ENCODE data around the gene SLC24A4.

SLC24A4 gene

DNA sequence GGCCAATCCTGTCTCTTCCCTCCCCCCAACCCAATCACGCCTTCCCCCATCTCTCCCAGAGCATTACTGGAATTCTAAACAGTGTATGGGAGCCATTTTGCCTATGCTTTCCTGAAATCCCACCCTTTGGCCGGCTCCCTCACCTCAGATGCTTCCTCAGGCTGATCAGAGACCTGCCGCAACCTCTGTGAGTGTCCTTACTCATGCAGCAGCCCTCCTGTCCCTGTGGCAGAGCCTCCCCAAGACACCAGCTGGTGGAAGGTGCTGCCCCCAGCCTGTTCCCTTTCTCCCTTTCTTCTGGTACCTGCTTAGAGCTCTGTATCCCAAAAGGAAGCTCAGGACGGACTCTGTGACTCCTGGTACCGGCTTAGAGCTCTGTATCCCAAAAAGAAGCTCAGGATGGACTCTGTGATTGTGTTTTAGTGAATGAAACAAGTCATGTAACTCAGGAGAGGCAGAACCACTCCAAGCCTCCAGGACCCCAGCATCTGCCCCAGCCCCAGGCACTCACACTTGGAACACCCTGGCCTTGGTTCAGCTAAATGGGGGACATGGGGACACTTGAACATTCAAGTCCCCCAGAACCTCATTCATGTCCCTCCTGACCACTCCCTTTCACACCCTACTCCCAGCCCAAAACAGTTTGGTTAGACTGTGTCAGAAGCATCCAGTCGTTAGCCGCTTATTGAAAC is 161.3 kb downstream of the SLC24A4 start:
- DNase-seq = no peak

DNA sequence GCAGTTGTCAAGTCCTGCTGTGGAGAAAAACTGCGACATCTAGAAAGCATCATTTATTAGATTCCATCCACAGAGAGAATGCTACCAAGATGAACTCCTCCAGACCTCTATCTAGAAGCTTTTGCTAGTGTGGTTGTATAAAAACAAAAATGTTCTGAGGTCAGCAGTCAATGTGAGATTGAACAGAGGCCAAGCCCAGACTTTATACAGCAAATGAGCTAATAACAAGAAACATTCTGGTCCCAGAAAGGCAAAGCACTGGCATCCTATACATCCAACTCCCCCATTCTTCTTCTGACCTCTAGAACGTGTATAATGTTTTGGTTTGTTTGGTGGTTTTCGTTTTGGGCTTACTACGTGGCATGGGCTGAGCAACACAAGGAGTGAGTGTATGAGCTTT is 163.9 kb downstream of the SLC24A4 start:
- no peak for DNase-seq

DNA sequence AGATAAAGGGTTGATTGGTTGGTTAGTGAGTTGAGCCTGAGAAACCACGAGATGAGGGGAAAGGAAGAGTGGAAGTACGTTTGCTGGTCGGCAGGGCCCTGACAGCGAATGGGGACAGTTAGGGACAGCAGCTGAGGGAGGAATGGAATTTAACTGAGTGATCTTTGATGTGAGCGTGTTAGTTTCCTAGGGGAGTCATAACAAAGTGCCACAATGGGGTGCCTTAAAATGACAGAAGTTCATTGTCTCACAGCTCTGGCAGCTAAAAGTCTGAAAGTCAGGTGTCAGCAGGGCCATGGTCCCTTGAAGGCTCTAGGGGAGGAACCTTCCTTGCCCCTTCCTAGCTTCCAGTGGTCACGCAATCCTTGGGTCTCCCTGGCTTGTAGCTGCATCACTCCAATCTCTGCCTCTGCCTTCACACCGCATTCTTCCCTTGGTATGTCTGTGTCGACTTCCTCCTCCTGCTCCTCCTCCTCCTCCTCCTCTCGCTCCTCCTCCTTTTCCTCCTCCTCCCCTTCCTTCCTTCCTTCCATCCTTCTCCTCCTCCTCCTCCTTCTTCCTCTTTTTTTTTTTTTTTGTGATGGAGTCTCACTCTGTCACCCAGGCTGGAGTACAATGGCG is 164.7 kb downstream of the SLC24A4 start:
- DNase-seq = no peak

DNA sequence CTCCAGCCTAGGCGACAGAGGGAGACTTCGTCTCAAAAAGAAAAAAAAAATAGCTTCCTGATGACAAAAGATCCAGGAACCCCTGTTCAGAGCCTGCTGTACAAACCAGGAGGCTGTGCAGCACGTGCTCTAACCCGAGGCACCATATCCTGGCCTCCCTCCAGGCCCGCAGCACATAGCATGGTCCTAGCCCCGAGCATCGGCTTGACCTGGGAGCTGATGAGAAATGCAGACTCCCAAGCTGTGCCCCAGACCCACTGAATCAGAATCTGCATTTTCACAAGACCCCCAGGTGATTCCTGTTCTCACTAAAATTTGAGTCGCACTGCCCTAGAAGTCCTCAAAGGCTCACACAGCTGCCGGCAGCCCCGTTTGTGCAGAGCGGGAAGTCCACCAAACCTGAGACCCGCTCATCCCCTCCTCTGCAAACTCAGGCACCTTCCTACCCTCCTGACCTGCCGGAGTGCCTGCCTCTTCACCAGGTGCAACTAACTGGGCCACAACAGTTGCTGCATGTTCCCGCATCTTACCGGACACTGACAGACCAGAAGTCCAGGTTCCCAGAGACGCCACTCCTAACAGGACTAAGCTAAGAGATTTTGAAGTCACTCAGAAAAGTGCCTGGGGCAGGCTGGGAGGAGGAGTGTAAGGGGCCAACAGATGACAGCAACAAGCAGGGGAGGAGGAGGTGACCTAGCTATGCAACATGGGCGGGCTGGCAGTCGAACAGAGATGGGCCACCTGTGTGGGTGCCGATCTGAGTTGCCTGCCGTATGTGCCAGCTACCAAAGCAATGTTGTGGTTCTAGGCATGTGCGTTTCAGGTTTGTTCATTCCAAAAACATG is 166.7 kb downstream of the SLC24A4 start:
- no peak for DNase-seq

DNA sequence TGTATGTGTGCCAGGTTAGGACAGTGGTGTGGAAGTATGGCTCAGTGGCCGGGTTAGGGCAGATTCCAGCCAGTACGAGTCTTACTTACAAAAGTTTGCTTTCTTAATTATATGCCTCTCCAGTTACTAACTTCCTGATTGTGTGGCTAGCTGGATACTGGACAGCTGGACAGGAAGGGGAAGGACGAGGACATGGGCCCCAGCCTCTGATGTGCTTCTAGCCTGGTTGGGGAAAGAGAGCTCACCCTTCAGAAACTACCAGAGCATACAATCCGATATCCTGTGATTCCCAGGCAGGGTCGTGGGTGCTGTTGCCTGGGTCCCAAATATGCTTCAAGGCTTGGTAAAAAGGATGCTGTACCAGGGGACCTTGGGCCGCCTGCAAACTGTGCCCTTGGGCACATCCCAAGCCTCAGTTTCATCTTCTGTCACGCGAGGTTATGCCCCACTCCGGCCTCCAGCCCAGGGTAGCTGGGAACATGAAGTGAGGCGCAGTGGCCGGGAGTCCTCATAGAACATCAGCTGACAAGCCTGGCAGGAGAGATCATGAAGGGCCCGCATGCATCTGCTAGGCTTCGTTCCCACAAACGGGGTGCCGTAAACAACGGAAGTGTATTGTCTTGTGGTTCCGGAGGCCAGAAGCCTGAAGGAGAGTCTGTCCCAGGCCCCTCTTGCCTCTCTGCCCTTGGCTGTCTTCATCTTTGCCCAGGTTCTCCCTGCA is 167.4 kb downstream of the SLC24A4 start:
- DNase-seq = no peak

DNA sequence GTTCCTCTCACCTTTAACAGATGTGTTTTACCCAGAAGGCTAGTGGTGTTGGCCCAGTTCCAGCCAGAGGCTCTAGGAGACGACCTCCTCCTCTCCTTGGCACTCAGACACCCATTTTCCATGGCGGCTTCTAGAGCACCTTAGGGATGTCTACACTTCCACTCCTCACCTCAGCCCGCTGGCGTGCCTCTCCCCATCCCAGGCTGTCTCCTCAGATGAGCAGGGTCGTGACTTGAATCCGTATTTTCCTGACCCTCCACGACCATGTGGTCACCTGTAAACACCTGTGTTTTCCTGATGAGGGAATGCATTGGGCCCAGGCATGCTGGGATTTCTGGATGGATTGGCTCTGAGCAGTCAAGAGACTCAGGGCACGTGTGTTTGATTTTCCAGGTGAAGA is 168.8 kb downstream of the SLC24A4 start:
- no peak for DNase-seq

DNA sequence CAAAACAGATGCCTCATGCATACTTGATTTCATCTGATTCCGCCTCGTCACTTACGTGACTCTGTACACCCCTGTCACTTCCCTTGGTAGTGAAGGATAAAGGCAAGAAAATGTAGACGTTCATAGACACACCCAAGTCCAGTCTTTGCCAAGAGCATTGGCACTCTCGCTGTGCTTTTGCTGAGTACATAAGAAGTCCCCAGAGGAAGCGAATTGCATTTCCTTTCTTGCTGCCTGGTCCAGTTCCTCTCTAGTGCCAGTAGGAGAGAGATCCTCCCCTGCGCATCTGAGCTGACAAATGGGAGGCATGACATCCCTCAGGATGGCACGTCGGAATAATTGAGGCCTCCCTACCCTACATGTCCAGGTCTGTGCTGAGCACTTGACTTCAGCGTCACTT is 169.3 kb downstream of the SLC24A4 start:
- DNase-seq = no peak

DNA sequence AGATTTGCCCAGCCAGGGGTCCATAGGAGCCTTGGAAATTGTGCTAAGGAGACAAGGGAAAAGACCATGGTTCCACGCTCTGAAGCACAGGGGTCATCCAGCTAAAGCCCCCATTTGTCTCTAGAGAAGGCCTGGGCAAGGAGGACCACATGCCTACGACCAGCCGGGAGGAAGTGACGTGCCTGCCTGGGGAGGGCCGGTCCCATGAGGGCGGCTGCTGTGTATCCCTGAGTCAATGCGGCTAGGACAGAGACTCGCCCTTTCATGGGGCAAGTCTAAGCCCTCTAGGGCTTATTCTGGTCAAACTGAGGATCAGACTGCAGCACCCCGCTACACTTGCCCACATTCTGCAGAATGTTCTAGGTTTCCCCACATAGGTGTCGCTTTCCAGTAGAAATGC is 170.1 kb downstream of the SLC24A4 start:
- no peak for DNase-seq

DNA sequence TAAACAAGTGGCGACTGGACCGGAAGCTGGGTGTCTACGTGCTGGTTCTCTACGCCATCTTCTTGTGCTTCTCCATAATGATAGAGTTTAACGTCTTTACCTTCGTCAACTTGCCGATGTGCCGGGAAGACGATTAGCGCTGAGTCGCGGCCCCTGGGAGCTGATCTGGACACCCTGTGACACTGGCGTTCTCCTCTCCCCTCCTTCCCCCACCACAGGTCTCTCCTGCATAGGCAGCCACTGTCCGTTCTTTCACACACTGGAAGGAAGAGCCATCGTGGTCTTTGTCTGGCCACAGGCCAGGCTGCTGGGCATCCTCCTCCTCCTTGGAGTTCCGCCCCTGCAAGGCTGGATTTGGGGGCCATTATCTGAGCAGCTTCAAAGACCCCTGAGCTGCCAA is 170.5 kb downstream of the SLC24A4 start:
- no peak for DNase-seq

DNA sequence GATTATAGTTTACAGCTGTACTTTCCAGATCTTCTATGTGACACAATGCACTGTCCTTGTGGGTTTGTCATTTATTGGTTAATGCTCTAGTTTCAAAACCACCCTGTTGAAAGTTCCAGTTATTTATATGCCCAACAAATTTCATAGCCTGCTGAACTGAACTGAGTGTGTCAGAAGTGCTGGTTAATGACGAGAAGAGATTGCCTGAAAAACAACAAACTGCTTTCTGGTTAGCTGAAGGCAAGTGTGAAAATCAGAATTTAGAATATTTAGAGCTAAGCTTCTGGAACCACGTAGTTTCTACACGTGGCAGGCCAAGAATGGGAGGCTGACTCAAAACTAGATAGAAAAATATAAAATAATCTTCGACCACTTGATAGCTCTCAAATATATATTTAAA is 171.5 kb downstream of the SLC24A4 start:
- no peak for DNase-seq

DNA sequence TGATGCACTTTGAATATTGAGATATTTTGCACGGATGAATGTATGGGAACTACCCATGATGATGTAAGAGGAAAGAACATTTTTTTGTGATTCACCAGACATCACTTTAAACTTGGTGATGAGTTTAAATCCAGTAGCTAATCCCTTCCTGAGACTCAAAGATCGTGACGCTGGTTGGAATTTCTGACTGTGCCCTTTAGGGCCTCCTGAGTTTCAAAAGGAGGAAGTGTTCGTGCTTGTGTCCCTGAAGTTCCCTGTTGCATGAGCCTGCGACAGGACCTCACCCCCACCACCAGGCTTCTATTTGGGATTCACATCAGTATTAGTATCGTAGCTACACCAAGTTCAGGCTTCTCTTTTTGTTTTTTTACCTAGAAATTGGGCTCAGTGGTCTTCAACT is 172.1 kb downstream of the SLC24A4 start:
- no peak for DNase-seq

DNA sequence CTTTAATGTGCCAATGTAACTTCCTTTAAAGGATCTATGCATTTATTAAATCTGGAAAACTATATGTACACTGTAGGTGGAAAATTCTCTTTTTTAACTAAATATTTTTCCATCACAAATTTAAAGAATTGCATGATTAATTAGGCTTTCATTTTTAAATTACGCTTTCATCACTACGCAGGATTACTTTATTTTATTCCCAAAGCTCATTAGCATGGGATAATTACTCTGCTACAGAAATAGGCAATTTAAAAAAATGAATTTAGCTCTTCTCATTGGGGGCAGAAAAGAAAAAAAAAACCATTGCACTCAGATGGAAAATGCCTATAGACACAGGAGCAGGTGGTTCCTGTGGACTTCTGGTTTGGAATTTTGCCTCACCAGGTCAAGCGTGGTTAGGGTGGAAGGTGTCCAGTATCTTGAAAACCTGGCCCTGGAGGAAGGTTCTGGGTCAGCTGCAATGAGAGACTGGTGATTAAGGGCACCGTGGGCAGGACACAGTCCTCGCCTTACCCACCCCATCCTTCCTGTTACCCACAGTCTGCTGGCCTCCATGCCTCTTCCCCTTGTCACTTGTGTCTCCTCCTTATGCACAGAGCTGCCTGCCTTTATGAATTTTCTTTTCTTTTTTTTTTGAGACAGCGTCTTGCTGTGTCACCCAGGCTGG is 173.4 kb downstream of the SLC24A4 start:
- no peak for DNase-seq

DNA sequence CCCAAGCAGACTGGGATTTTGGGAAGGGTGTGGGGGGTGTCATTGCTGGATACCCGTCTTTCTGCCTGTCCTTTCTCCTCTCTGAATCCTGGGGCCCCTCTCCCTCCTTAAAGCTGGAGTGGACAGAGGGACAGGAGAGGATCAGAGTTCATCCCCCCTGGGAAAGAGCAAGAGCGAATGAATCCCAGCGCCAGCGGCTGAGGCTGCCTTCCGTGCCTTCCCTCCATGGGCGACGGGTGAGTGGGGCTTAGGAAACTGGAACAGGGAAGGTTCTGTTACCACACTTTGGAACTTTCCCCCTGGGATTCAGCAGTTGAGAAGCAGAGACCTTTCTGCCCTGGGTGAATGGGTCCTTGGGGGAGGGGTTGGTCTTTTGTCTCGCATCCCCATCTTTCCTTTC is 174.4 kb downstream of the SLC24A4 start:
- DNase-seq = no peak

DNA sequence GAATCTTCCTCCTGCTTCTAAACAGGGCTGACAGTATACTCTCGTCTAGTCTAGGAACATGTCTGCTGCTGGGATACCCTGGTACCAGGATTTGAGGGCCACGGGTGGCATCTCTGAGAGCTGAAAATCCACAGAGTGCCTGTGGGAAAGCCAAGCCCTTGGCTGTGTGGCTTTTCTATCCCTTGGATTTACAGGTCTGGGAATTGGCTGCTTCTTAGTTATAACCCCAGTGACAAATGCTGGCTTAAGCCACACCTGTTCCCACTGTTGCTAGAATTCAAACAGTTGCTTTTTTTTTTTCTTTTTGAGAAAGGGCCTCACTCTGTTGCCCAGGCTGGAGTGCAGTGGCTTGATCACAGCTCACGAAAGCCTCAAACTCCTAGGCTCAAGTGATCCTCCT is 176.3 kb downstream of the SLC24A4 start:
- DNase-seq = no peak

DNA sequence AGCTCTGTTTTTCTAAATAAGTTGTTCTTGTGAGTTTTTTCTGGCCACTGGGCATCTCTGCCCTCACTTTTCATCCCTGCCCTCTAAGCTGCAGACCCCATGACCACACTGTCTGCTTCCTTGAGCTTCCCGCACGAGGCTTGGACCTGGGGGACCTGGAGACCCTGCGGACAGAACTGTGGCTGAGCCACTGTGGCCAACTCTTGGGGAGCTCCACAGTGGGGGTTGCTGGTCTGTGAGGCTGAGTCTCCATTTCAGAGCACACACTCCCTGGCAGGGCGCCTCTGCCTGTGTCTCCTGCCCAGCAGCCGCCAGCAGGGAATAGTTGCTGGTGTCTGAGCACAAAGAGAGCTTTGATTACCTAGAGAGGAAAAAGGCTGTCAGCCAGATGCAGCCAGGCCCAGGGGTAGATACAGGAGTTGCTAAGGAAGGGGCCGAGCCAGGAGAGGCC is 177.6 kb downstream of the SLC24A4 start:
- no peak for DNase-seq

DNA sequence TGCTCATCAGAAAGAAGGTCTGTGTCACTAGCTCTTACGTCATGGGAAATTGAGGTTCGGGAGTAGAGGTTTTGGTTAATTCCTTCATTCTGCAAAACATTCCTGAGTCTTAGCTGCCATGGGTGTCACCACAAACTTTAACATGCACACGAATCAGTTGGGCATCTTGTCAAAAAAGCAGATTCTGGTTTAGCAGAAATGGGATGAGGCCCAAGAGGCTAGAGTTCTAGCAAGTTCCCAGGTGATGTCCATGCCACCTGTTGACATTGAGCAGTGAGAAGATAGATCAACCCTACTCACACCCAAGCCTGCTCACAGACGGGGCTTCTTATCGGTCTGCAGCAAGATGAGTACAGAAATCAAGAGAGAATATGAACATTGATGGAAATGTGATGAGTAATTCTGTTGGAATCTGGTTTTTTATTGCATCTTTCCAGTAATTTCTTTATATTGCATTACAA is 179.0 kb downstream of the SLC24A4 start:
- no peak for DNase-seq

DNA sequence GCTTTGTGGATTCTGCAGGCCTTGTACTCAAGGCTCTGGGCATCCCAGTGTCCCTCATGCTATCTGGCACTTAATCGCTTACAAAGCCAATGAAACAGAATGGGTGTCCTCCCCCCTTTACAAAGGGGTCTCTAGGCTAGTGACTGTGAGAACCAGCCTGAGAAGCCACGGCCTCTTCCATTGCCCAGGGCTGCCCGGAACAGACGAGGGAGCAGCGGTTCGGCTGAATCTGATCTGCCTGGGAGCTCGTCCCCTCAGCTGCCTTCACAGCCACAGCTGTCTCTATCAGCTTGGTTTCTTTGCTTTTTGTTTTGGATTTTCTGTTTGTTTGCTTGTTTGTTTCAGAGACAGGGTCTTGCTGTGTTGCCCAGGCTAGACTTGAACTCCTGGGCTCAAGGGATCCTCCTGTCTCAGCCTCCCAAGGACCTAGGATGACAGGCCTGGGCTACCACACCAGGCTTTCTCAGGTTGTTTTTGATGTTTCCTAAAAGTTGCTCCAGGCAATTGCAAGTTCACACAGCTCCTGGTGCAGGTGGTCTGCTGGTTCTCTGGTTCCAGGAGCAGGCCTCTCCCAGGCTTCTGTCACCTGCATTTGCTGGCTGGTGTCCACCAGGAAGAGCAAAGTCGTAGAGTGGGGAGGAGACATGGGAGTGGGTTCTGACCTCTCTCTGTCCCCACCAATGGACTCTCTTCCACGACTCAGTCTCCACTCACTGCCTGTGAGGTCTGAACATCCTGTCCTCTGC is 179.7 kb downstream of the SLC24A4 start:
- DNase-seq = no peak

DNA sequence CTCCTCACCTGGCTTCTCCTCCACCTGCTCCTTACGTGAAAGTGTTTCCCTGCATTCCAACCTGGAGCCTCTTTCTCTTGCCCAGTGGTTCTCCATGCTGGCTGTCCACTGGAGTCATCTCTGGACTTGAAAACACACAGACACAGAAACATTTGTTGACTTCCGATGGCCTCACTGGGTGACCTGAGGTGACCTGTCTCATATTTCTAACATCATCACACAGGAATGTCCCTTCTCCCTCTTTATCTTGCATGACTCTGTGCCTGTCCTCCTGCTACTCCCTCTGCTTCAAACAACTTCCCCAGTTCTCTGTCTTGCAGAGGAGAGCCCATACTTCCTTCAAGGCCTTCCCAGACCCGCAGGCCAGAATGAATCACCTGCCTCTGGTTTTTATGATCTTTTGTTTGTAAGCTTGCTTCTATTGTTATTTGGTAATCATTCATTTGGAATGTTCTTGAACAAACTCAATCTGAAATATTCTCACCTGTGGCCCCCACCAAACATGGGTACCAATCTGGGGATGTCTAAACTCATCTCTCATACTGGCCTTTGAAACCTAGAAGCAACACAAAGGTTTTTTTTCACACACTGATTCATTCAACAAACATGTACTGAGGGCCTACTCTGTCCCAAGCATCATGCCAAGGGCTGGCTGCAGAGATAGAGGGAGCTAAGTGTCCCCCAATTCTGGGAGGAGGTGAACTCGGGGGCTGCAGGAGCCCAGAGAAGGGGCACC is 181.0 kb downstream of the SLC24A4 start:
- no peak for DNase-seq

DNA sequence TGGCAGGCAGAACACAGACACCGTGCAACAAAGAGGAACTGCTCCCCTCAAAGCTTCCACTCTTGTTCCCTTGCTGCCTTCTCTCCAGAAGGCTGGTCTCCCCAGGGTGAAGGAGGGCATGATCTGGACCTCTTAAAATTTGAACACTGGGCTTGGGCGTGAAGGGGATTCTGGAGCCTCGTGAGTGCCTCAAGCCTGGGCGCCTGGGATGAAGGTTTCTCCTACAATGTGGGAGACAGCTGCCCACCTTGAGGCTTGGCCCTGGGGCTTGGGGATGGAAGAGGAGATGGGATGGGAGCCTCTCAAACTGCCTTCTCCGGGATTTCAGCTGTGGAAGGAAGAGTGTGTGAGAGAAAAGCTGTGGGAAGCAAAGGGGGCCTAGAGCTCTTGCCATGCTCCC is 182.9 kb downstream of the SLC24A4 start:
- no peak for DNase-seq

DNA sequence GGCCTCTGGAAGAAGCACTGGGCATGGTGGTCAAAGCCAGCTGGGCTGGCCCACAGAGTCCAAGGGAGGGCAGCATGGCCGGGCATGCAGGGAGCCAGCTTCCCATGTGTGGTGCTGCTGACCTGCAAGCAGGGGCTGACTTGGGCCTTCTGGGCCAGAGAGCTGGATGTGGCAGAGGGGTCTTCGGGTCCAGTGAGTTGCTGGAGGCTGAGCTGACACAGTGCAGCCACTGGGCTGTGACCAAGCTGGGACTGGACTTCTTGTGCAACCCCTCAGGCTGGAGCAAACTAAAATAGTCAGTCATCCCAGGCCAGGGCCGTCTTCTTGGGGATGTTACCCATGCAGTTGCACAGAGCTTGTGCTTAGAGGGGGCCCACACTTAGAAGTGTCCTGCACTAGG is 183.3 kb downstream of the SLC24A4 start:
- no peak for DNase-seq

DNA sequence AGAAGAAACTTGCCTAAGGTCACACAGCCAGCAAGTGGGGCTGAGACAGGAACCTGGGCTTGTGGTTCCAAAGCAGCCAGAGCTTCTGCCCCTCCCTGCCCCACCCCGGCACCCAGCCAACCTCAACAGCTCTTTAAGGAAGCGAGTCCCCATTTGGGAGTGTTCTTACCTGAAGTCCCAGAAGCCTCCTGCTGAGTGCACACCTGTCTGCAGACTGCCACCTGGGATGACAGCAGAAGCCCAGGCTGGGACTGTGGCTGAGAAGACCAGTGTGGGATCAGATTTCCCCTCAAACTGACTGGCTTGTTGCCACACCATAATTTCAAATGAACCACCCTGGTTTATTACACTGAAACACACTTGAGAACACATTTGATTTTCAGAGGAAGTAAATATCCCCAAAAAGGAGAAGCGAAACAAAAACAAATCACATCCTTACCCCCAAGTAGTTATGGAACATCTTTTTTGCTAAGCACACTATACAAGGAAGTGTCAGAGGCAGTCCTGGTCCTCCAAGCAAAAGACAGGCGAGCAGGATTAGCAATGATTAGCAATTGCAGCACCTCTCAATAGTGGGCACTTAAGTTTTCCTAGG is 184.3 kb downstream of the SLC24A4 start:
- peak; percentile 57 for DNase-seq

Measured in hematopoietic multipotent progenitor cell treated with erythropoietin and hydrocortisone succinate and interleukin-3 and kit ligand, for 6 days (in vitro differentiated cells).